GM21381 (cell line): ENCODE results near the gene NANOS1.
"Not testable (repeated sequence)": the region's sequence is repeated elsewhere in the genome, so short reads cannot be mapped to it uniquely, and the experiment has no call there.

Experiments used
- ATAC-seq: cut with Tn5 transposase; IDR thresholded peaks from one replicate; pipeline ENCODE4 v1.9.1; 2021; ENCODE audit warnings: mild to moderate bottlenecking, moderate library complexity; ENCODE audit not compliant: unreplicated experiment

NANOS1 gene

DNA sequence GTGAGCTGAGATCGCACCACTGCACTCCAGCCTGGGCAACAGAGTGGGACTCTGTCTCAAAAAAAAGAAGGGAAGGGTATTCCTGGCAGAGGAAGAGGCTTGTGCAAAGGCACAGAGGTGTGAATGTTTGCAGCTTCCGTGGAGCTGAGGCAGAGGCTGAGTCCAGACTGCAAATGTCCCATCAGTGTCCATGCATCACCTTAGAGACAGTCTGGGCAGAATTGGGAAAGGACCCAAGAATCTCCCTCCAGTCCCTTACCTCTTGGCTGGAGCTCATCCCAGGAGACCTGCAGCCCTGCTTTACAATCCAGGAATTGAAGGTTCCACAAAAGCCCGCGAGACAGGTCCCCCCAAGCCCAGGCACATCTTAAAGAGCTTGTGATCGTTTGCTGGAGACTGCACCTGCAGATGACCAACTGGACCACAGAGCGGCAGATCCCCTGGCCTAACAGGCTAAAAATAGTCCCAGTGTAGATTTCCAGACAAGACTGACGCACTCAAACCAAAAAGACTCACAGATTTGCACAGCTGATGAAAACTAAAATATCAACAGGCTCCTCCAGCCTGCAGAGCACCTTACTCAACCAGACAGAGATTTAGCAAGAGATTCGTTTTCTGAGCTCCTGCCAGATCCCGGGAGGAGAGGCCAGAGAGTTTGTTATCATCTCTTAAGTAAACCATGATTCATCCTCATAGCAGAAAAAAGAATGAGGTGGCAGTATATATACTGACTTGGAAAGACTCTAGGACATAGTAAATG is 22.9 kb upstream of the NANOS1 start:
- no peak for ATAC-seq

GRCh38 chr10:119007211-119007574 is 22.3 kb upstream of the NANOS1 start:
- no peak for ATAC-seq

DNA sequence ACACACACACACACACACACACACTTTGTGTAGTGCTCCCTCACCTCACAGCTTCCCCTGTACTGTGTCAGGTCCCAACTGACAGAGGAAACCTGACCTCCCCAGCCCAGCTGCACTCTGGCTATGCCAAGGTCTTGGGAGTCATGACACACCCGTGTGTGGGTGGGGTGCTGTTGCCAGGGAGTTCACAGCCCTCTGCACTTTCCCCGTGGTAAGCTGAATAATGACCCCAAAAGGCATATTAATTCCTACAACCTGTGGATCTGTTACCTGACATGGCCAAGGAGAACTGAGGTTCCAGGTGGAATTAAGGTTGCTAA is 8.9 kb upstream of the NANOS1 start:
- ATAC-seq, result no peak

DNA sequence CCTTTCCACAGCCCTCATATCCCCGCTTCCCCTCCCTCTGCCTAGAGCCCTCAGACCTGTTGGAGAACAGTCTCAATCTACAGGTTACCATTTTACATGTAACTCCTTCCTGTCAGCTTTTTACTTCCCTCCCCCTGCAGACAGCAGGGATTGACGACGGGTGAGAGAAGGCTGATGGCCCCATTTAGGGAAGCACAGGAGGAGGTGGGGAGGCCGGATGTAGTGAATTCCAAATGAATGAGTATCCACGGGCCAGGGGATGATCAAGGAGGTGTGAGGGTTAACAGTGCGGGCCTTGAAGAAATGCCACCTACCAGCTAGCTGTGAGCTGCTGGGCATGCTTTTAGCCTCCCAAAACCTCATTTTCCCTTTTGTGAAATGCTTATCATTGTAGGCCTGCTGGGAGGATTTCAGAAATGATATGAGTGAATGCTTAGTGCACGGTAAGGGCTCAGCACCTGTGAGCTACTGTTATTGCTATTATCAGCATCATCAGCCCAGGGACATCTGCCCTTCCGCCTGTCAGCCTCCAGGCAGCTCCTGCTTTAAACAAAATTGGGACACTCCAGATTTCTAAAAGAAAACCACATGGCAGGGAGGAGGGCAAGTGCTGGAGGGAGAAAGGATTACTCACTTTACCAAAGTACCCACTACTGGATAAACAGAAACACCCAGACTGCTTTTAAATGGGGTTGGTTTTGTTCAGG is 6.5 kb upstream of the NANOS1 start:
- ATAC-seq, result no peak

DNA sequence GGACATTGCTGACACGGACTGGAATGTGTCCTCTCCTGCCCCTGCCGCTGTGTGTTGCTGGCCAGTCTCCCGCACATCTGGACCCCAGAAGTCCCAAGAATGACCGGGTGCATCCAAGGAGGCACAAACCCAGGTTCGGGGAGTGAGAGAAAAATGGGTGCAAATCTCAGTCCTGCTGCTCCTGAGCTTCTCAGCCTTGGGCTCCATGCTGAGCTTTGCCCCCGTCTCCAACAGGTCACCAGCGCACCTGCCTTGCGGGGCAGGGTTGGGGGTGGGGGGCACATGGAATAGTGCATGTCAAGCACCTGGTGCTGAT is 6.0 kb upstream of the NANOS1 start:
- no peak for ATAC-seq

GRCh38 chr10:119024882-119025281 is 4.6 kb upstream of the NANOS1 start:
- ATAC-seq, result no peak

DNA sequence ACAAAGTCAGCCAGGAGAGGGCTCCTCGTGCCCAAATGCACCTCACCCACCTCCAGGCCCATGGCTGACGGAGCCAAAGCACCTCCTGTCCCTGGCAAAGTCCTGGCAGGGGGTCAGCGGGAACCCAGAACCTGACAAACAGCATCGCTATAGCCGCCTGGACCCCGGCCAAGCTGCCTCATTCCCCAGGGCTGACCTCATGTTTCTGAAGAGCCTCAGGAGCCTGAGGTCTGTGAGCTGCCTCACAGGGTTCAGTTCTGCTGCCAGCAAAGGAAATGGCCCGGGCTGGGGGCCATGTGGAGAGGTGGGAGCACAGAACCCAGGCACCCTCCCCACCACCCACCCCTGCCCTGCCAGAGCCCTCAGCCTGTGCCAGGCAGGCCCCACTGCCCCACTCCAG is 4.2 kb upstream of the NANOS1 start:
- no peak for ATAC-seq

DNA sequence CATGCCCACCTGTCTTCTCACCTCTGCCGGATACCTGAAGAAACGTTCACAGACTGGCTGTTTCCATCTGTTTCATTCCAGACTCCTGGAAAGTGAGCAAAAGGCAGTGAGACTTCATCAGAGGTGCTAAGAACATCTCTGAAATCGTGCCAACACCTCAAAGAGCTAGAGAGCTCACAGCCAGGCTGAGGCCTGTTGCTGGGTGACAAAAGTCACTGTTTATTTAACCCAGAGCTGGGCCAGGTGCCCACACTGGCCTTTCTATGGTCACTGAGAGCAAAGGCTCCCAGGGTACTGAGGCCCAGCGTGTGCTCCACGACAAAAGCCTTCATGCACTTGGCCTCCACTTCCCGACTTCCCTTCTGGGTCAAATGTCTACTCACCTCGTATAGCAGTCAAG is 3.7 kb upstream of the NANOS1 start:
- no peak for ATAC-seq

DNA sequence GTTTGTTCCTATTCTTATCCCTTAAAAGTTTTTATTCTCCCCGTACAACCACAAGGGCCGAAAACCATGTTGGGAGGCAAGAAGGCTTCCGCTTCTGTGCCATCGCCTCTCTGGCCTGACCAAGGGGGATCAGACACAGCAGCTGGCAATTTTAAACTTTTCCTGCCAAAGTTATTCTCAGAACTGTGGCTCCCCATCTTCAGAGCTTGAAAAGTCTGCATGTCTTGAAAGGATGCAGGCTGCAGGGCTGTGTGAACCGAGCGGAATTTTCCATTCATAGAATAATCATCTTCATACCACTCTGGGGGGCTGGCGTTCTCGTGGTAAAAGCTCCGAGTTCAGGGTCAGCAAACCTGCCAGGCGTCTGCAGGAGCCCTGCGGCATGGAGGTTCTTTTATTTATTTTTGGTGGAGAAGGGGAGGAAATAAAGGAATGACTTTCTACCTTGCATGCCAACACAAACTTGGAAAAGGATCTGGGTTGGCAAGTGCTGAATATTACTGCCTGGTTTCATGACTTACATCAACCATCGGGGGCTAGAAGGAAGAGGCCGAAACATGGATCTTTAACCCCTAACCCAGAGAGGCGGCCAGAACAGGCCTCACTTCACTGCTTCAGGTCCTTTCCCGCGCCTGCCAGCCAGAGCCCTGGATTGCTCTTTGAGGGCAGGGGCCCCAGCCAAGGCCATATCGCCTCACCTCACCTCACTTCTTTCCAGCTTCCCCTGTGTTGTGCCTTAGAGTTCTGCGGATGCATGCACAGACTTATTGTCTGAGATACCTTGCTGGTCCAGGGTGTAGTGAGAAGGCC is 3.0 kb upstream of the NANOS1 start:
- no peak for ATAC-seq

DNA sequence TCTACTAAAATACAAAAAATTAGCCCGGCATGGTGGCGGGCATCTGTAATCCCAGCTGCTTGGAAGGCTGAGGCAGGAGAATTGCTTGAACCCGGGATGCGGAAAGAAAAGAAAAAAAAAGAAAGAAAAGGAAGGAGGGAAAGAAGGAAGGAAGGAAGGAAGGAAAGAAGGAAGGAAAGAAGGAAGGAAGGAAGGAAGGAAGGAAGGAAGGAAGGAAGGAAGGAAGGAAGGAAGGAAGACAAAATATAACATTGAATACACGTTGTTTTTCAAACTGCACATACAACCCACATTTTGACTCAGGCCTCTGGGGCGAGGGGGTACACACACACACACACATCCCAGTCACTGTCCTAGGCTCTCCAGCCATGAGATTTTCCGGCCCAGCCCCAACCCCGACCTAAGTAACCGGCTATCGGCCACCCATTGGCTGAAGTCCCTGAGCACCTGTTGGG is 1.0 kb upstream of the NANOS1 start:
- ATAC-seq, result not testable (repeated sequence)

- peak; percentile 70 for ATAC-seq
Observed at GRCh38 chr10:119028900-119029612, 458 bp upstream of the NANOS1 start.

DNA sequence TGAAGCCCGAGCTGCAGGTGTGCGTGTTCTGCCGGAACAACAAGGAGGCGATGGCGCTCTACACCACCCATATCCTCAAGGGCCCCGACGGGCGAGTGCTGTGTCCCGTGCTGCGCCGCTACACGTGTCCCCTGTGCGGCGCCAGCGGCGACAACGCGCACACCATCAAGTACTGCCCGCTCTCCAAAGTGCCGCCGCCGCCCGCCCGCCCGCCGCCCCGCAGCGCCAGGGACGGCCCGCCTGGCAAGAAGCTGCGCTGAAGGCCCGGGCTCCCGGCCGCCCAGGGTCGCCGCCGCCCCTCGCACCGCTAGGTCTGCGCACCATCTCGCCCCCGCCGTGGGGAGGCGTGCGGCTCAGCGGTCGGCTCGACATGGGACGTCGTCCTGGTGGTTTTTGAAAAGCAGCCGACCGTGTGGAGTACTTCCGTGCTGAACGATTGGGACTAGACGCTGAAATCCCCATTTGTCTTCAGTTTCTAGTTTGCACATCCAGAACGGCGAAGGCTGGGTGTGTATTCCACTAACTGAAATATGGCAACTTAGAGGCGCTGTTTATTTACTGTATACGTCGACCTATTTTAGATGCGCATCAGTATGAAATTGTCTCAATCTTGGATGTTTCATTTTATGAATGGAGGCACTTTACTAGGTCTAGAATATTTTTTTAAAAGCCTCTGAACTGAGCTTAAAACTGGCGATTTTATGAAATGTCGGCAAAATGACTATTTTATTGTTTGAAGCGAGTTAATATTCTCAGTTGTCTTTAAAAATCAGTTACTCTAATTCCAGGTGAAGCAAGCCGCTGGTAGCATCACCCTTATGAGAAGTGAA is 1.1 kb downstream of the NANOS1 start:
- peak; percentile 50 for ATAC-seq

GRCh38 chr10:119031496-119032059 is 2.1 kb downstream of the NANOS1 start:
- no peak for ATAC-seq

DNA sequence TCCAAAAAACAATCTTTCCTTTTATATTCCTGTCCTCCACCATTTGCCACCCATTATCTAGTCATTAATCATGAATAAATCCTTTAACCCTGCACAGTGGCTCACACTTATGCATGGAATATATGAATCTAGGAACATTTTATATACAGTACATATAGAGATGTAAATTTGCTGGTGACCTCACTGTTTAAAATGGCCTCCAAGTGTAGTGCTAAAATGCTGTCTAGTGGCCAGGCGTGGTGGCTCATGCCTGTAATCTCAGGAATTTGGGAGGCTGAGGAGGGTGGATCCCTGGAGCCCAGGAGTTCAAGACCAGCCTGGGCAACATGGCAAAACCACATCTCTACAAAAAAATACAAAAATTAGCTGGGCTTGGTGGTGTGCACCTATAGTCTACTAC is 9.6 kb downstream of the NANOS1 start:
- ATAC-seq, result no peak

DNA sequence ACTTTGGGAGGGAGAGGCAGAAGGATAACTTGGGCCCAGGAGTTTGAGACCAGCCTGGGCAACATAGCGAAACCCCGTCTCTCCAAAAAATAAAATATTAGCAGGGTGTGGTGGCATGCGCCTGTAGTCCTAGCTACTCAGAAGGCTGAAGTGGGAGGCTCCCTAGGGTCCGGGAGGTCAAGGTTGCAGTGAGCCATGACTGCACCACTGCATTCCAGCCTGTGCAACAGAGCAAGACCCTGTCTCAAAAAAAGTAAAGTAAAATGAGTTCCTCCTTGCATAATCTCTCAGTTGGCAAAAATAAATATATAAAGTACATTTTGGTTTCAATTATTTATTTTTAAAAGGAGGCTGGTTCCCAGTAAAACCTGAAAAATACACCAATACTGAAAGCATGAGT is 11.8 kb downstream of the NANOS1 start:
- ATAC-seq, result no peak

DNA sequence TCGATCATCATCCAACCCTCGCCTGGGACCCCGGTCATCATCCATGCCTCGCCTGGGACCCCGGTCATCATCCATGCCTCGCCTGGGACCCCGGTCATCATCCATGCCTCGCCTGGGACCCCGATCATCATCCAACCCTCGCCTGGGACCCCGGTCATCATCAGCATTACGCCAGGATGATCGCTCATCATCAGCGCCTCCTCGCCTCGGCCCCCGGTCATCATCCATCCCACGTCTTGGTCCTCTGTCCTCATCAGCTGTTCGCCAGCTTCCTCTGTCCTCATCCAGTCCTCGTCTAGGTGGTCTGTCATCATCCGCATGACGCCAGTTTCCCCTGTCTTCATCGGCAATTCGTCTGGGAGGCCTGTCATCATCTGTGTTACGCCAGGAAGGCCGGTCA is 12.7 kb downstream of the NANOS1 start:
- ATAC-seq, result no peak

GRCh38 chr10:119045561-119045960 is 16.0 kb downstream of the NANOS1 start:
- no peak for ATAC-seq

DNA sequence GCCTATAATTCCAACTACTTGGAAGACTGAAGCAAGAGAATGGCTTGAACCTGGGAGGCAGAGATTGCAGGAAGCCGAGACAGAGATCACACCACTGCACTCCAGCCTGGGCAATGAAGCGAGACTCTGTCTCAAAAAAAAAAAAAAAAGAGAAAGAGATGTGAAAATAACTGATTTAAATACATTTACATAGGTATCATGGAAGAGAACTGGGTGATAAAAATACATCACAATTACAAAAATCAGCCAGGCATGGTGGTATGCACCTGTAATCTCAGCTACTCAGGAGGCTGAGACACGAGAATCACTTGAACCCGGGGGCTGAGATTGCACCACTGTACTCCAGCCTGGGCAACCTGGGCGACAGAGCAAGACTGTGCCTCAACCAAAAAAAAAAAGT is 19.8 kb downstream of the NANOS1 start:
- ATAC-seq, result no peak

DNA sequence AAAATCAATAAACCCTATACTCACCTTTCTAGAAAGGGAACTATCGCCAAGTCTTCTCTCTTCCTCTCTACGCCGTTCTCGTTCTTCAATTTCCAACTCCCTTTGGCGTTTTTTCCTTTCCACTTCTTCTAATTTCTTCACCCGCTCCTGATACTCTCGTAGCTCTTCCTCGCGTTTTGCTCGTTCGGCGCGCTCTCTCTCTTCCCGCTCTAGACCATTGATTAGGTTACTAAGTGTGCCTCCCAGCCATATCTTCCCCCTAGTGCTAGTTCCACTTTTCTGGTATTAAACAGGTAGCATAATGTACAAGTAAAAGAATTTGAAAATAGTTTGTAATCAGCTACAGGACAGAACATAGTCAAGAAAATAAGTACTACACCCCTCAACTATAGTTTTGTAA is 20.3 kb downstream of the NANOS1 start:
- no peak for ATAC-seq

GRCh38 chr10:119051775-119052174 is 22.3 kb downstream of the NANOS1 start:
- ATAC-seq, result no peak
